Lung (tissue), 12 donors: ENCODE data around the gene PRSS50. TPM values are rescaled to one million over a fixed set of nuclear protein-coding genes. Genes with fewer than 3 reads are reported as not detected.

ENCODE experiments used
- ATAC-seq: fragments of 200-7000 bp; cut with Tn5 transposase; one replicate; pipeline ENCODE4 v1.9.1; 2020; ENCODE audit warnings: moderate number of reproducible peaks; ENCODE audit not compliant: insufficient read depth, low FRiP score
- DNase-seq, 3 donors: peaks; one replicate each; pipeline ENCODE4 v3.0.0-alpha.2; 2013 to 2017
- H3K27ac ChIP-seq, 2 donors: one replicate each; pipeline ENCODE4 v1.5.1; 2013; ENCODE audit warnings: mild to moderate bottlenecking in 2 of 2, moderate library complexity in 2 of 2, control low read depth in 1 of 2, inconsistent platforms in 1 of 2, low read depth in 1 of 2, low read length in 1 of 2
- H3K27me3 ChIP-seq, 3 donors: one replicate each; pipeline ENCODE4 v1.5.1; 2013; ENCODE audit warnings: low read length in 2 of 3; ENCODE audit not compliant: control insufficient read depth in 3 of 3, insufficient read depth in 3 of 3
- H3K36me3 ChIP-seq, 4 donors: one replicate each; pipeline ENCODE4 v1.5.1; 2013; ENCODE audit warnings: low read length in 4 of 4, mild to moderate bottlenecking in 1 of 4, moderate library complexity in 1 of 4; ENCODE audit not compliant: control insufficient read depth in 4 of 4, insufficient read depth in 4 of 4
- H3K4me1 ChIP-seq, 5 donors: one replicate each; pipeline ENCODE4 v1.5.1; 2013; ENCODE audit warnings: low read length in 5 of 5, mild to moderate bottlenecking in 2 of 5, moderate library complexity in 1 of 5; ENCODE audit not compliant: control insufficient read depth in 5 of 5, insufficient read depth in 5 of 5
- H3K4me3 ChIP-seq: one replicate; pipeline ENCODE4 v1.5.1; 2013; ENCODE audit warnings: mild to moderate bottlenecking, control low read depth, moderate library complexity
- H3K9ac ChIP-seq, 2 donors: one replicate each; pipeline ENCODE4 v1.5.1; 2013; ENCODE audit warnings: low read length in 2 of 2, control low read depth in 1 of 2; ENCODE audit not compliant: insufficient read depth in 1 of 2
- H3K9me3 ChIP-seq, 4 donors: one replicate each; pipeline ENCODE4 v1.5.1; 2013; ENCODE audit warnings: low read length in 3 of 4, mild to moderate bottlenecking in 1 of 4, moderate library complexity in 1 of 4; ENCODE audit not compliant: control insufficient read depth in 4 of 4, insufficient read depth in 3 of 4
- WGBS, 2 donors: extraction: QIAGEN DNeasy Blood & Tissue Kit; methylation state at CpG; one replicate each; pipeline ENCODE4 v1.1.7; 2013; 5-methylcytosine and 5-hydroxymethylcytosine counted together
- polyA plus RNA-seq, 2 donors: library from polyadenylated mRNA; stranded (reverse); fragments of 200-250 nt; gene quantifications; one replicate each; pipeline ENCODE4 v1.2.1, GENCODE V29; 2013
- total RNA-seq, 2 donors: library from RNA; depleted of rRNA in 1 of 2; stranded (reverse); fragments of >200 nt in 1 of 2; gene quantifications; one replicate each; pipeline ENCODE4 v1.2.1, GENCODE V29; 2014 to 2021
- TF ChIP-seq, protein P1 (sequence below): IDR thresholded peaks from 2 replicates; pipeline ENCODE4 v1.5.1; 2012; ENCODE audit warnings: mild to moderate bottlenecking; ENCODE audit errors: control extremely low read depth, extremely low read depth
- donor health status: control.
- donor health status: control.
- donor health status: Bipolar disorder and iron deficiency.
- donor health status: healthy.
- donor health status: DM: yes; HTN: yes; CAD: no.

The PRSS50 gene
- total and polyA plus RNA-seq, 4 donors = 0.08 to 2.2 (median 0.31) TPM

DNA sequence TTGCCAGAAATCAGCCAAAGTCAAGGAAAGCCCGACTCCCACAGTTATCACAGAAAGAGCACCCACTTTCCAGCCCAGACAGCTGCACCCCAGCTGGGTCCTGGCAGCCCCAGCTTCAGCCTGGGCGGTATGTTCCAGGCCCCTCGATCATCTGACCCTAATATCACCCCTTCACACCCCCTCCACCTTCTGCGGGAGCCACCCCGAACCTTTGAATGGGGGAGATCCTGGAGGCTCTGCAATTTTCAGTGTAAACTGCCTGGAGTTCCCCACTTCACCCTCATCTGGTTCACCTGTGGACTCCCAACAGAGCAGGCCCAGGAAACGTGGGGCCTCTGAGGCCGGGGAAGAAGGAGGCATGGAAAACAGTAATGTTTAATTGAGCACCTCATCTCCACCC, 5.9 kb downstream of the PRSS50 start:
- TF ChIP-seq, protein P1, sequence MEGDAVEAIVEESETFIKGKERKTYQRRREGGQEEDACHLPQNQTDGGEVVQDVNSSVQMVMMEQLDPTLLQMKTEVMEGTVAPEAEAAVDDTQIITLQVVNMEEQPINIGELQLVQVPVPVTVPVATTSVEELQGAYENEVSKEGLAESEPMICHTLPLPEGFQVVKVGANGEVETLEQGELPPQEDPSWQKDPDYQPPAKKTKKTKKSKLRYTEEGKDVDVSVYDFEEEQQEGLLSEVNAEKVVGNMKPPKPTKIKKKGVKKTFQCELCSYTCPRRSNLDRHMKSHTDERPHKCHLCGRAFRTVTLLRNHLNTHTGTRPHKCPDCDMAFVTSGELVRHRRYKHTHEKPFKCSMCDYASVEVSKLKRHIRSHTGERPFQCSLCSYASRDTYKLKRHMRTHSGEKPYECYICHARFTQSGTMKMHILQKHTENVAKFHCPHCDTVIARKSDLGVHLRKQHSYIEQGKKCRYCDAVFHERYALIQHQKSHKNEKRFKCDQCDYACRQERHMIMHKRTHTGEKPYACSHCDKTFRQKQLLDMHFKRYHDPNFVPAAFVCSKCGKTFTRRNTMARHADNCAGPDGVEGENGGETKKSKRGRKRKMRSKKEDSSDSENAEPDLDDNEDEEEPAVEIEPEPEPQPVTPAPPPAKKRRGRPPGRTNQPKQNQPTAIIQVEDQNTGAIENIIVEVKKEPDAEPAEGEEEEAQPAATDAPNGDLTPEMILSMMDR = no peak

DNA sequence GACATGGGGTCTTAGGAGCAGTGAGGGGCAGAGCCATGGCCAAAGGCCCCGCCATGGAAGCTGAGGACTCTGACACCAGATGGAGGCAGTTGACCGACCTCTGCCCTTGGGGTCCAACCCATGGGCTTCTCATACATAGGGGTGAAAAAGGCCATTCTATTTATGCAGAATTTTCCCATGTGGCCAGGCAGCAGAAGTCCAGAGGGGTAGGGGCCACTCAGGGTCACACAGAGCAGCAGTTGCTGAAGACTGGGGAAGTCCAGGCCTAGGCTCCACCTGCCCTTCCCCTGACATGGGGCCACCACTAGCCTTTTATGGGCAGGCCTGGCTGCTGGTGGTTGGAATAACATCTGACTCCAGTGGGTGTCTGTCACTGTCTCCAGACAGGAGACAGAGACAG, 6.4 kb downstream of the PRSS50 start:
- WGBS, 2 donors = 94 to 96% methylated on average over 2 of the region's 2 CpGs
- H3K9ac ChIP-seq = no peak overlapping the region

More for the DNA sequence above, 5.9 kb downstream of the PRSS50 start:
- no peak overlapping the region for H3K4me3 ChIP-seq
- WGBS, 2 donors = 87 to 92% methylated on average over 7 of the region's 7 CpGs
- H3K4me1 ChIP-seq = peaks cover 0 to 2% (median 0%) of the 10 kb centered on the region in 5 donors
- no peak overlapping the region for H3K27ac ChIP-seq
- DNase-seq (no peak), ATAC-seq (no peak)
- H3K9ac ChIP-seq = no peak overlapping the region
- no peaks in the 10 kb centered on the region for H3K9me3 ChIP-seq
- H3K36me3 ChIP-seq = no peaks in the 10 kb centered on the region
- no peaks in the 10 kb centered on the region for H3K27me3 ChIP-seq

DNA sequence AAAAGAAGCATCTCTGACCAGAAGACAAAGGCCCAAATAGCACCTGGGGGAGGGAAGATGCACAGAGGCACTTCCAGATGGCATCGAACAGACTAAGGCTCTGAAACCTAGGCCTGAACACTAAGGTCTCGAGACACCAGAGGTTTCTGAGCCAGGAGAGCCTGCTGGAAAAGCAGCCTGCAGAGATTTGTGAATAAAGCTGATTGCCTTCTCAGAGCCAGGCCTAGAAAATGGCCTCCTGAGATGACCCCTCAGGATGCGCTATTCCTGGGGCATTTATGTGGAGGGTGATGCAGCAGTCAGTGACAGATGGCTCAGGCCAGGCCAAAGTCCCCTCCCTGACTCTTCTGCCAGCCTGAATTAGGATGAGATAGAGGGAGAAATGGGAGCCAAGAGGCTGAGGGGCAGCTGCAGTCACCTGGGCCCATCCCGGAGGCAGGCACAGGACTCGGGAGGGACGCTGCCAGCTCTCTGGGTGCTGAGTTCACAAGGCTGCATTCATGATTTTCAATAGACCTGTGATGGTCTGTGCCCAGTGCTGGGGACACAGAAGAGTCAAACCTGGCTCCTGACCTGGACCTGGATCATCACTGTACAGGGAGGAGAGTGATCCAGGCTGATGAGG, 6.9 kb downstream of the PRSS50 start:
- 94 to 95% methylated on average over 6 of the region's 6 CpGs for WGBS, 2 donors
- no peak overlapping the region for H3K9ac ChIP-seq
- peaks cover 0 to 7% (median 0%) of the 10 kb centered on the region in 5 donors for H3K4me1 ChIP-seq
- no peaks in the 10 kb centered on the region for H3K27me3 ChIP-seq
- no peaks in the 10 kb centered on the region for H3K36me3 ChIP-seq
- ATAC-seq = no peak
- DNase-seq = no peak
- TF ChIP-seq, protein P1 = no peak
- no peak overlapping the region for H3K4me3 ChIP-seq
- H3K9me3 ChIP-seq = no peaks in the 10 kb centered on the region
- no peak overlapping the region for H3K27ac ChIP-seq

More for the DNA sequence above, 6.4 kb downstream of the PRSS50 start:
- no peak overlapping the region for H3K27ac ChIP-seq
- no peaks in the 10 kb centered on the region for H3K36me3 ChIP-seq
- no peaks in the 10 kb centered on the region for H3K27me3 ChIP-seq
- peaks cover 0 to 6% (median 0%) of the 10 kb centered on the region in 5 donors for H3K4me1 ChIP-seq
- ATAC-seq (no peak), DNase-seq (no peak)
- no peak overlapping the region for H3K4me3 ChIP-seq
- no peaks in the 10 kb centered on the region for H3K9me3 ChIP-seq
- TF ChIP-seq, protein P1 = no peak

DNA sequence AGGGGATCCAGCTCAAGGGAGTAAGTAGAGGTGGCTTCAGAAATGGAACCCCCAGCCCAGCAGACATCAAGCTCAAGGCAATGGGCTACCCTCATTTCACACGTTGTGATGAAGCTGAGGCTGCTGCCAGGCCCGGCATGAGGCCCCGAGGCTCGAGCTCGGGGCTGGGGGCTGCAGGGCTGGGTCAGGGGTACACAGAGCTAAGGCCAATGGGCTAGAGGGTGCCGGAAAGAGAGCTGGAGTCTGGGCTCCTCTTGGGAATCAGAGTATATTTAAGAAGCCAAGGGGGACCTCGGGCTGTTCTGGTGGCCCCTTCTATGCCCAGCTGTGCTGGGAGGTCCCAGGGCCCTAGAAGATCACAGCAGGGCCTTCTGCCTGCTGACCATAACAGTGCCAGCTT, 7.4 kb downstream of the PRSS50 start:
- no peak for DNase-seq
- TF ChIP-seq, protein P1 = no peak
- no peak for ATAC-seq
- no peaks in the 10 kb centered on the region for H3K9me3 ChIP-seq
- H3K4me1 ChIP-seq = peaks cover 0 to 7% (median 0%) of the 10 kb centered on the region in 5 donors
- no peaks in the 10 kb centered on the region for H3K27me3 ChIP-seq
- H3K36me3 ChIP-seq = no peaks in the 10 kb centered on the region
- H3K27ac ChIP-seq = no peak overlapping the region
- no peak overlapping the region for H3K4me3 ChIP-seq
- H3K9ac ChIP-seq = no peak overlapping the region
- 88 to 89% methylated on average over 7 of the region's 7 CpGs for WGBS, 2 donors
